Gastroesophageal sphincter (tissue), 2 donors: Measurements from ENCODE around the gene SH3PXD2B.

Source experiments
- EP300 ChIP-seq: sonication (generic); formaldehyde crosslinking; IDR thresholded peaks from one replicate; pipeline ENCODE4 v1.6.1; 2017; ENCODE audit warnings: antibody characterized with exemption, mild to moderate bottlenecking
- POLR2A ChIP-seq, 2 donors: fragments of 450-650 bp; IDR thresholded peaks; one replicate each; pipeline ENCODE4 v1.6.1; 2017; ENCODE audit warnings: antibody characterized with exemption in 2 of 2, mild to moderate bottlenecking in 2 of 2, moderate library complexity in 1 of 2

GRCh38 chr5:172336264-172336663, 118.1 kb downstream of the SH3PXD2B start:
- no peak for TF ChIP-seq POLR2A (IDR thresholded peaks at IDR 0.05)
- no peak for TF ChIP-seq EP300
